HCT116 (cell line): ENCODE measurements around the gene GTF2H3. TPM values are rescaled to one million over a fixed set of nuclear protein-coding genes. Genes with fewer than 3 reads are reported as not detected.

ENCODE experiments used
- ATAC-seq: fragments of 200-7000 bp; cut with Tn5 transposase; 2 replicates; pipeline ENCODE4 v1.9.1; 2020; ENCODE audit warnings: mild to moderate bottlenecking, moderate library complexity
- BruUV-seq: library from RNA; stranded (reverse); fragments of 400-500 nt; replicated peaks from 2 replicates; lab custom pipeline; 2021; lab: Mats Ljungman, UMichigan
- CTCF ChIA-PET: fragments of 300-600 bp; sonication (Branson Sonifier 250); formaldehyde crosslinking; loops from one replicate; lab custom pipeline; 2021; ENCODE audit warnings: antibody characterized with exemption; lab: Charles Lee
- POLR2A ChIA-PET: fragments of 300-600, 350-600 bp; sonication (Branson Sonifier 250); formaldehyde crosslinking; loops from one replicate; lab custom pipeline; 2021; ENCODE audit warnings: antibody characterized with exemption; lab: Charles Lee
- RAD21 ChIA-PET, 2 experiments: fragments of 300-600 bp; sonication (Branson Sonifier 250); formaldehyde crosslinking; loops; one replicate each; lab custom pipeline; 2023; ENCODE audit warnings: low total read pairs in 2 of 2; ENCODE audit not compliant: uncharacterized antibody in 2 of 2, unreplicated experiment in 2 of 2, low non-redundant PET in 1 of 2; lab: Charles Lee
- DNase-seq: peaks from one replicate; pipeline ENCODE4 v3.0.0-alpha.2; 2010; ENCODE audit warnings: low read depth, low spot score
- H2AFZ ChIP-seq: fragments of 200-600 bp; shearing (Covaris generic), sonication (generic); 2 replicates; pipeline ENCODE4 v1.6.1; 2017; ENCODE audit warnings: low read depth, mixed run types, mixed read lengths, antibody characterized with exemption, low read length; ENCODE audit not compliant: poor library complexity, severe bottlenecking
- H3K27ac ChIP-seq: 2 replicates; pipeline ENCODE4 v1.5.1; 2012; ENCODE audit warnings: low read depth, low read length
- H3K27me3 ChIP-seq: fragments of 200-600 bp; sonication (generic); 2 replicates; pipeline ENCODE4 v1.6.1; 2016; ENCODE audit warnings: mixed run types, low read length, mixed read lengths; ENCODE audit not compliant: insufficient read depth
- H3K36me3 ChIP-seq, 2 experiments: fragments of 200-500 bp in 1 of 2; fragments of 200-600 bp in 1 of 2; sonication (Bioruptor generic) in 1 of 2; sonication (generic) in 1 of 2; 2 replicates each; pipeline versions ENCODE4 v1.5.1 to v1.6.1; 2014 to 2016; ENCODE audit warnings: low read length in 2 of 2, inconsistent platforms in 1 of 2, mixed read lengths in 1 of 2, mixed run types in 1 of 2; ENCODE audit not compliant: insufficient read depth in 2 of 2, control insufficient read depth in 1 of 2
- H3K4me1 ChIP-seq, 2 experiments: fragments of 200-600 bp in 1 of 2; sonication (generic) in 1 of 2; 2 replicates each; pipeline versions ENCODE4 v1.5.1 to v1.6.1; 2012 to 2017; ENCODE audit warnings: low read length in 2 of 2, inconsistent platforms in 1 of 2, mild to moderate bottlenecking in 1 of 2, mixed read lengths in 1 of 2, mixed run types in 1 of 2, moderate library complexity in 1 of 2; ENCODE audit not compliant: insufficient read depth in 2 of 2, control insufficient read depth in 1 of 2
- H3K4me2 ChIP-seq: fragments of 200-600 bp; sonication (generic); 2 replicates; pipeline ENCODE4 v1.6.1; 2017; ENCODE audit warnings: mixed run types, low read length, mixed read lengths
- H3K4me3 ChIP-seq, 2 experiments: fragments of 200-600 bp in 1 of 2; sonication (generic) in 1 of 2; replicated peaks in 1 of 2; 2 replicates each; pipeline ENCODE4 v1.5.1; 2011 to 2016; ENCODE audit warnings: low read length in 2 of 2, control low read depth in 1 of 2, low read depth in 1 of 2, mild to moderate bottlenecking in 1 of 2, mixed read lengths in 1 of 2, mixed run types in 1 of 2
- H3K79me2 ChIP-seq: fragments of 200-600 bp; sonication (generic); 2 replicates; pipeline ENCODE4 v1.6.1; 2017; ENCODE audit warnings: mild to moderate bottlenecking, mixed run types, low read length, moderate library complexity, mixed read lengths; ENCODE audit not compliant: insufficient read depth
- H3K9ac ChIP-seq: fragments of 200-600 bp; sonication (generic); 2 replicates; pipeline ENCODE4 v1.6.1; 2016; ENCODE audit warnings: low read length, mixed read lengths
- H3K9me2 ChIP-seq: fragments of 200-600 bp; sonication (generic), shearing (Covaris generic); 2 replicates; pipeline ENCODE4 v1.6.1; 2017; ENCODE audit warnings: mixed run types, mild to moderate bottlenecking, moderate library complexity; ENCODE audit not compliant: insufficient read depth
- H3K9me3 ChIP-seq, 2 experiments: fragments of 200-500 bp in 1 of 2; fragments of 200-600 bp in 1 of 2; sonication (Bioruptor generic) in 1 of 2; sonication (generic) in 1 of 2; 2 replicates each; pipeline ENCODE4 v1.6.1; 2014 to 2017; ENCODE audit warnings: low read length in 2 of 2, mixed read lengths in 2 of 2, inconsistent platforms in 1 of 2, low read depth in 1 of 2, mild to moderate bottlenecking in 1 of 2, mixed run types in 1 of 2, moderate library complexity in 1 of 2; ENCODE audit not compliant: control insufficient read depth in 1 of 2, insufficient read depth in 1 of 2
- H4K20me1 ChIP-seq: fragments of 200-600 bp; sonication (generic), shearing (Covaris generic); 2 replicates; pipeline ENCODE4 v1.6.1; 2017; ENCODE audit warnings: mixed run types, mild to moderate bottlenecking, moderate library complexity; ENCODE audit not compliant: insufficient read depth
- ATF3 ChIP-seq: IDR thresholded peaks from 2 replicates; pipeline ENCODE4 v1.6.1; 2012
- CBX3 ChIP-seq: IDR thresholded peaks from 2 replicates; pipeline ENCODE4 v1.6.1; 2012; ENCODE audit warnings: low read depth
- CEBPB ChIP-seq: IDR thresholded peaks from 2 replicates; pipeline ENCODE4 v1.6.1; 2012; ENCODE audit warnings: low read depth
- CTCF ChIP-seq, 3 experiments: fragments of 200-600 bp in 1 of 3; sonication (generic) in 1 of 3; IDR thresholded peaks in 2 of 3; conservative IDR thresholded peaks in 1 of 3; 2 replicates each; pipeline ENCODE4 v1.5.1; 2012 to 2017; ENCODE audit warnings: low read depth in 2 of 3, low read length in 2 of 3, antibody characterized with exemption in 1 of 3, borderline replicate concordance in 1 of 3, control low read depth in 1 of 3, mild to moderate bottlenecking in 1 of 3, mixed read lengths in 1 of 3, mixed run types in 1 of 3, moderate library complexity in 1 of 3; ENCODE audit not compliant: insufficient read depth in 1 of 3
- EGR1 ChIP-seq: IDR thresholded peaks from 2 replicates; pipeline ENCODE4 v1.6.1; 2012; ENCODE audit warnings: low read depth
- ELF1 ChIP-seq: IDR thresholded peaks from 2 replicates; pipeline ENCODE4 v1.6.1; 2012; ENCODE audit warnings: low read depth, borderline replicate concordance
- EZH2 ChIP-seq: fragments of 200-600 bp; sonication (generic); IDR thresholded peaks from 2 replicates; pipeline ENCODE4 v1.6.1; 2017; ENCODE audit warnings: antibody characterized with exemption, mixed run types
- FOSL1 ChIP-seq: IDR thresholded peaks from 2 replicates; pipeline ENCODE4 v1.6.1; 2012; ENCODE audit warnings: low read depth
- JUND ChIP-seq: IDR thresholded peaks from 2 replicates; pipeline ENCODE4 v1.6.1; 2012
- MAX ChIP-seq: IDR thresholded peaks from 2 replicates; pipeline ENCODE4 v1.6.1; 2012
- POLR2AphosphoS5 ChIP-seq: IDR thresholded peaks from 2 replicates; pipeline ENCODE4 v1.6.1; 2011; ENCODE audit warnings: mild to moderate bottlenecking, low read depth, low read length, moderate library complexity
- RAD21 ChIP-seq: IDR thresholded peaks from 2 replicates; pipeline ENCODE4 v1.6.1; 2012; ENCODE audit warnings: low read depth, mild to moderate bottlenecking
- SIN3A ChIP-seq: IDR thresholded peaks from 2 replicates; pipeline ENCODE4 v1.6.1; 2012; ENCODE audit warnings: low read depth
- TCF7L2 ChIP-seq: IDR thresholded peaks from 2 replicates; pipeline ENCODE4 v1.7.0; 2011; ENCODE audit warnings: borderline replicate concordance, inconsistent platforms; ENCODE audit not compliant: insufficient read depth, insufficient read length; ENCODE audit errors: extremely low read depth
- YY1 ChIP-seq: IDR thresholded peaks from 2 replicates; pipeline ENCODE4 v1.6.1; 2011; ENCODE audit warnings: low read length, low read depth, moderate library complexity, mild to moderate bottlenecking; ENCODE audit not compliant: insufficient replicate concordance; ENCODE audit errors: extremely low read depth
- ZBTB33 ChIP-seq: IDR thresholded peaks from 2 replicates; pipeline ENCODE4 v1.6.1; 2011; ENCODE audit warnings: mild to moderate bottlenecking, low read length, moderate library complexity; ENCODE audit not compliant: insufficient replicate concordance; ENCODE audit errors: extremely low read depth
- ZNF274 ChIP-seq: fragments of 200-500 bp; sonication (Bioruptor generic); IDR thresholded peaks from 2 replicates; pipeline ENCODE4 v1.6.1; 2014; ENCODE audit warnings: mild to moderate bottlenecking, low read depth, low read length, inconsistent platforms
- intact Hi-C: fragments of 100-400 bp; cut with micrococcal nuclease; formaldehyde crosslinking; loops from 2 replicates; pipeline ENCODE4 v1.10.0; 2022
- total RNA-seq: library from RNA; stranded (reverse); gene quantifications from one replicate; pipeline ENCODE4 v1.2.1, GENCODE V29; 2021; ENCODE audit not compliant: unreplicated experiment

Gene GTF2H3
- total RNA-seq, 1 experiment from 2014 or later = 94.0 TPM

- CTCF ChIA-PET = interaction anchor here (0.6 kb wide), 1 partner anchor 98 kb away, joined by 3 read pairs; the partner anchor contains the start of gene ATP6V0A2
- POLR2A ChIA-PET = no interaction called here
- H3K4me3 ChIP-seq = no peak overlapping the region
- H3K79me2 ChIP-seq = peaks cover 52% of the 10 kb centered on the region
- H3K9me3 ChIP-seq = no peaks in the 10 kb centered on the region
- H2AFZ ChIP-seq = no peak overlapping the region
- no peaks in the 10 kb centered on the region for H3K27me3 ChIP-seq
- intact Hi-C loops = no loop called here
- H3K9me2 ChIP-seq = no peaks in the 10 kb centered on the region
- peaks cover 11% of the 10 kb centered on the region; the same call in 1 of the 2 replicates for H4K20me1 ChIP-seq
- TF ChIP-seq RAD21 = no peak
- no peak for TF ChIP-seq ELF1
- no peak for TF ChIP-seq POLR2AphosphoS5
- no peak for TF ChIP-seq SIN3A
- TF ChIP-seq EGR1 = no peak
- no peak for TF ChIP-seq YY1
- TF ChIP-seq TCF7L2 = no peak
- TF ChIP-seq EZH2 = no peak
- no peak for DNase-seq
- no peak overlapping the region for H3K9ac ChIP-seq
- RAD21 ChIA-PET = no interaction called here
- peaks cover 66 to 84% of the 10 kb centered on the region in 2 experiments for H3K36me3 ChIP-seq
- H3K27ac ChIP-seq = no peak overlapping the region
- no peaks in the 10 kb centered on the region; a peak in 1 of 4 replicates for H3K4me1 ChIP-seq
- no peak for ATAC-seq
- H3K4me2 ChIP-seq = no peak overlapping the region
- no TSS peak for BruUV-seq
These were observed 19.5 kb upstream of the GTF2H3 start for GRCh38 chr12:123614110-123614509.

GRCh38 chr12:123614531-123614930 is 19.1 kb upstream of the GTF2H3 start:
- CTCF ChIA-PET = interaction anchor here (0.6 kb wide), 1 partner anchor 98 kb away, joined by 3 read pairs; the partner anchor contains the start of gene ATP6V0A2
- TF ChIP-seq CBX3 (no peak), ZNF274 (no peak), ZBTB33 (no peak), MAX (no peak), FOSL1 (no peak), ATF3 (no peak), CEBPB (no peak), EGR1 (no peak), EZH2 (no peak), YY1 (no peak), JUND (no peak), POLR2AphosphoS5 (no peak), CTCF (IDR thresholded peaks at IDR 0.05 in 2 of 3, conservative IDR thresholded peaks at IDR 0.05 in 1 of 3; ENCODE audit: borderline replicate concordance in 1 of 3, insufficient read depth in 1 of 3, low read depth in 2 of 3, low read length in 2 of 3) (no peak)

More at GRCh38 chr12:123614531-123614930, 19.1 kb upstream of the GTF2H3 start:
- peaks cover 51% of the 10 kb centered on the region for H3K79me2 ChIP-seq
- DNase-seq (no peak), ATAC-seq (no peak)
- no peak overlapping the region for H3K9ac ChIP-seq
- H3K27ac ChIP-seq = no peak overlapping the region
- no peaks in the 10 kb centered on the region for H3K9me2 ChIP-seq
- no TSS peak for BruUV-seq
- H3K4me3 ChIP-seq = no peak overlapping the region
- H3K4me2 ChIP-seq = no peak overlapping the region
- no peaks in the 10 kb centered on the region for H3K9me3 ChIP-seq
- peaks cover 11% of the 10 kb centered on the region; the same call in 1 of the 2 replicates for H4K20me1 ChIP-seq
- peaks cover 66 to 84% of the 10 kb centered on the region in 2 experiments for H3K36me3 ChIP-seq
- intact Hi-C loops = no loop called here
- H3K27me3 ChIP-seq = no peaks in the 10 kb centered on the region
- H3K4me1 ChIP-seq = no peaks in the 10 kb centered on the region; a peak in 1 of 4 replicates
- ChIA-PET RAD21 (no interaction called here), POLR2A (no interaction called here)
- H2AFZ ChIP-seq = no peak overlapping the region
